SK-N-SH (cell line): ENCODE measurements around the gene CEP112. TPM values are rescaled to one million over a fixed set of nuclear protein-coding genes. Genes with fewer than 3 reads are reported as not detected.
"Not testable (repeated sequence)": the region's sequence is repeated elsewhere in the genome, so short reads cannot be mapped to it uniquely, and the experiment has no call there.

ENCODE experiments used
- CTCF ChIA-PET: fragments of 300-600, 350-600 bp; formaldehyde crosslinking; extraction: SDS; loops from one replicate; lab custom pipeline; 2021; lab: Yijun Ruan, JAX
- POLR2A ChIA-PET: fragments of 350-600 bp; sonication (Branson Sonifier 250); formaldehyde crosslinking; extraction: SDS; loops from one replicate; lab custom pipeline; 2020; ENCODE audit warnings: antibody characterized with exemption, inconsistent platforms; lab: Yijun Ruan, JAX
- DNase-seq: peaks from one replicate; pipeline ENCODE4 v3.0.0; 2012
- H2AFZ ChIP-seq: fragments of 200-600 bp; sonication (generic); 2 replicates; pipeline ENCODE4 v1.8.1; 2016; ENCODE audit warnings: antibody characterized with exemption, mild to moderate bottlenecking, low read depth
- H3F3A ChIP-seq: fragments of 200-600 bp; sonication (generic); replicated peaks from 2 replicates; pipeline ENCODE3; 2016; ENCODE audit warnings: antibody characterized with exemption, mild to moderate bottlenecking; ENCODE audit not compliant: insufficient read depth
- H3K27ac ChIP-seq, 2 experiments: fragments of 200-500 bp in 1 of 2; fragments of 200-600 bp in 1 of 2; sonication (Bioruptor generic) in 1 of 2; sonication (generic), shearing (Covaris generic) in 1 of 2; 2 replicates each; pipeline versions ENCODE4 v1.5.1 to v1.6.1; 2014 to 2016; ENCODE audit warnings: low read depth in 2 of 2, inconsistent platforms in 1 of 2, low read length in 1 of 2, mild to moderate bottlenecking in 1 of 2, mixed read lengths in 1 of 2
- H3K27me3 ChIP-seq: fragments of 200-600 bp; sonication (generic), shearing (Covaris generic); 2 replicates; pipeline ENCODE4 v1.6.1; 2016; ENCODE audit warnings: mixed run types; ENCODE audit not compliant: insufficient read depth
- H3K36me3 ChIP-seq, 2 experiments: fragments of 200-500 bp in 1 of 2; fragments of 200-600 bp in 1 of 2; sonication (Bioruptor generic) in 1 of 2; sonication (generic) in 1 of 2; replicated peaks in 1 of 2; 2 replicates each; pipeline versions ENCODE3 to v1.5.1; 2014 to 2016; ENCODE audit warnings: low read length in 1 of 2, mild to moderate bottlenecking in 1 of 2; ENCODE audit not compliant: insufficient read depth in 2 of 2, control insufficient read depth in 1 of 2
- H3K4me1 ChIP-seq, 2 experiments: fragments of 200-500 bp in 1 of 2; fragments of 200-600 bp in 1 of 2; sonication (Bioruptor generic) in 1 of 2; sonication (generic), shearing (Covaris generic) in 1 of 2; 2 replicates each; pipeline versions ENCODE4 v1.5.1 to v1.6.1; 2014 to 2016; ENCODE audit warnings: low read depth in 1 of 2, low read length in 1 of 2, mixed run types in 1 of 2; ENCODE audit not compliant: insufficient read depth in 2 of 2, control insufficient read depth in 1 of 2
- H3K4me2 ChIP-seq: fragments of 200-600 bp; sonication (generic), shearing (Covaris generic); 2 replicates; pipeline ENCODE4 v1.6.1; 2017; ENCODE audit warnings: mixed run types
- H3K4me3 ChIP-seq, 2 experiments: fragments of 200-500 bp in 1 of 2; fragments of 200-600 bp in 1 of 2; sonication (Bioruptor generic) in 1 of 2; sonication (generic), shearing (Covaris generic) in 1 of 2; 2 replicates each; pipeline versions ENCODE4 v1.5.1 to v1.8.1; 2014 to 2016; ENCODE audit warnings: low read depth in 2 of 2, inconsistent platforms in 1 of 2, low read length in 1 of 2, mild to moderate bottlenecking in 1 of 2, mixed read lengths in 1 of 2, moderate library complexity in 1 of 2
- H3K79me2 ChIP-seq: fragments of 200-600 bp; sonication (generic); 2 replicates; pipeline ENCODE4 v1.8.1; 2017; ENCODE audit warnings: mild to moderate bottlenecking; ENCODE audit not compliant: insufficient read depth
- H3K9ac ChIP-seq: fragments of 200-600 bp; sonication (generic); 2 replicates; pipeline ENCODE4 v1.6.1; 2017; ENCODE audit warnings: mixed run types
- H3K9me2 ChIP-seq: fragments of 200-600 bp; sonication (generic); 2 replicates; pipeline ENCODE4 v1.6.1; 2017; ENCODE audit warnings: mixed run types
- H3K9me3 ChIP-seq: fragments of 200-600 bp; sonication (generic); 2 replicates; pipeline ENCODE4 v1.6.1; 2017; ENCODE audit warnings: mixed run types, mild to moderate bottlenecking, moderate library complexity
- H4K20me1 ChIP-seq: fragments of 200-600 bp; sonication (generic); 2 replicates; pipeline ENCODE4 v1.6.1; 2017; ENCODE audit warnings: mild to moderate bottlenecking, mixed run types; ENCODE audit not compliant: insufficient read depth
- CHD2 ChIP-seq: fragments of 150-350 bp; IDR thresholded peaks from 2 replicates; pipeline ENCODE4 v1.6.1; 2018; ENCODE audit warnings: low read length; ENCODE audit not compliant: partially characterized antibody
- ELF1 ChIP-seq: IDR thresholded peaks from 2 replicates; pipeline ENCODE4 v1.4.0; 2012
- EZH2phosphoT487 ChIP-seq: fragments of 200-600 bp; sonication (generic); IDR thresholded peaks from 2 replicates; pipeline ENCODE4 v1.6.1; 2017; ENCODE audit warnings: low read depth, mixed run types, mild to moderate bottlenecking, antibody characterized with exemption, moderate library complexity, borderline replicate concordance
- FOSL2 ChIP-seq: IDR thresholded peaks from 2 replicates; pipeline ENCODE4 v1.4.0; 2012; ENCODE audit warnings: low read depth, mild to moderate bottlenecking, moderate library complexity, borderline replicate concordance
- FOXM1 ChIP-seq: IDR thresholded peaks from 2 replicates; pipeline ENCODE4 v1.4.0; 2012; ENCODE audit warnings: low read depth, mild to moderate bottlenecking
- GABPA ChIP-seq: IDR thresholded peaks from 2 replicates; pipeline ENCODE4 v1.4.0; 2012; ENCODE audit warnings: low read depth, mild to moderate bottlenecking
- GATA2 ChIP-seq: sonication (generic); formaldehyde crosslinking; IDR thresholded peaks from 2 replicates; pipeline ENCODE4 v1.5.0; 2020; ENCODE audit warnings: mild to moderate bottlenecking, missing genetic modification reagents
- JUND ChIP-seq: IDR thresholded peaks from 2 replicates; pipeline ENCODE4 v1.4.0; 2012
- MEF2A ChIP-seq: IDR thresholded peaks from 2 replicates; pipeline ENCODE4 v1.4.0; 2012; ENCODE audit warnings: low read depth, borderline replicate concordance
- NRF1 ChIP-seq: IDR thresholded peaks from 2 replicates; pipeline ENCODE4 v1.6.1; 2012; ENCODE audit warnings: low read depth, mild to moderate bottlenecking, low read length
- RAD21 ChIP-seq: IDR thresholded peaks from 2 replicates; pipeline ENCODE4 v1.6.1; 2012; ENCODE audit warnings: mild to moderate bottlenecking, low read length
- RXRA ChIP-seq: IDR thresholded peaks from 2 replicates; pipeline ENCODE4 v1.4.0; 2012; ENCODE audit warnings: low read depth, mild to moderate bottlenecking, borderline replicate concordance
- SMC3 ChIP-seq: IDR thresholded peaks from 2 replicates; pipeline ENCODE4 v1.6.1; 2012; ENCODE audit warnings: low read depth, low read length, improper control_type of control experiment
- whole genome bisulfite sequencing: methylation state at CpG from one replicate; pipeline ENCODE4 v1.1.6; 2017; ENCODE audit warnings: low lambda C conversion rate; 5-methylcytosine and 5-hydroxymethylcytosine counted together
- polyA plus RNA-seq, 3 experiments: library from polyadenylated mRNA; depleted of rRNA; stranded (reverse); fragments of >200 nt; gene quantifications; 2 replicates each; pipeline ENCODE4 v1.2.3, GENCODE V29; 2012
- TF ChIP-seq, protein P1 (sequence below): IDR thresholded peaks from 2 replicates; pipeline ENCODE4 v1.4.0; 2012; ENCODE audit warnings: low read depth, borderline replicate concordance
- TF ChIP-seq, protein P2 (sequence below): IDR thresholded peaks from 2 replicates; pipeline ENCODE4 v1.4.0; 2012; ENCODE audit warnings: low read depth
- TF ChIP-seq, protein P3 (sequence below): fragments of 200-600 bp; sonication (generic); IDR thresholded peaks from 2 replicates; pipeline ENCODE4 v1.6.1; 2017; ENCODE audit warnings: antibody characterized with exemption, mild to moderate bottlenecking, moderate library complexity

Gene CEP112
- polyA plus RNA-seq, 1 of the 3 experiments (the other 2 are of a cell fraction) = 7.9 TPM

DNA sequence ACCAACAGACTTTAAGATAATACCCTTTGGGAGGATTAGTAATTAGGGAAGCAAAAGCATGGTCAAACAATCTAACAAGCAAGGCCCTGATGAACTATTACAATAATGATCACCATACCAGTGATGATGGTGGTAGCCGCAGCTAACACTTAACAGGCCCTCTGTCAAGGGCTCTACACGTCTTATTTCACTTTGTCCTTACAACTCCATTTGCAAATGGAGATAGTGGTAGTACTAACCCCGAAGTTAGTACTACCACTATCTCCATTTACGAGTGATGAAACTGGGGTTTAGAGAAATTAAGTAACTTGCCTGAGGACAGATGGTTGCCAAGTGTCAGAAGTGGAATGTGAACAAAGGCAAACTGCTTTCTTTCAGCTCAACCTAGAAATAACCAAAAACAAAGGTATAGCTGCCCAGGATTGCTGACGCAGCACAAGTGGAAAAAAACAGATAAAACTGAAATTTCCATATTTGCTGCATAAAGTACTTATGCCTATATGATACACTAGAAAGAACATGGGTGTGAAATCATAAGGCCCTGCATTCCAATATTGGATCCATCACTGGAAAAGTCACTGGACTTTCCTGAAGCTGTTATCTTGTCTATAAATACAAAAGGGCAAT lies 24.6 kb downstream of the CEP112 start:
- TF ChIP-seq GATA2 (CRISPR knock-in tag) (no peak), MEF2A (no peak), EZH2phosphoT487 (no peak), SMC3 (no peak), GABPA (no peak), CHD2 (no peak), ELF1 (no peak), FOSL2 (no peak), RXRA (no peak), NRF1 (no peak)
- TF ChIP-seq, protein P1, sequence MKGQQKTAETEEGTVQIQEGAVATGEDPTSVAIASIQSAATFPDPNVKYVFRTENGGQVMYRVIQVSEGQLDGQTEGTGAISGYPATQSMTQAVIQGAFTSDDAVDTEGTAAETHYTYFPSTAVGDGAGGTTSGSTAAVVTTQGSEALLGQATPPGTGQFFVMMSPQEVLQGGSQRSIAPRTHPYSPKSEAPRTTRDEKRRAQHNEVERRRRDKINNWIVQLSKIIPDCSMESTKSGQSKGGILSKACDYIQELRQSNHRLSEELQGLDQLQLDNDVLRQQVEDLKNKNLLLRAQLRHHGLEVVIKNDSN = no peak
- H3K4me1 ChIP-seq = no peaks in the 10 kb centered on the region; a peak in 1 of 4 replicates

DNA sequence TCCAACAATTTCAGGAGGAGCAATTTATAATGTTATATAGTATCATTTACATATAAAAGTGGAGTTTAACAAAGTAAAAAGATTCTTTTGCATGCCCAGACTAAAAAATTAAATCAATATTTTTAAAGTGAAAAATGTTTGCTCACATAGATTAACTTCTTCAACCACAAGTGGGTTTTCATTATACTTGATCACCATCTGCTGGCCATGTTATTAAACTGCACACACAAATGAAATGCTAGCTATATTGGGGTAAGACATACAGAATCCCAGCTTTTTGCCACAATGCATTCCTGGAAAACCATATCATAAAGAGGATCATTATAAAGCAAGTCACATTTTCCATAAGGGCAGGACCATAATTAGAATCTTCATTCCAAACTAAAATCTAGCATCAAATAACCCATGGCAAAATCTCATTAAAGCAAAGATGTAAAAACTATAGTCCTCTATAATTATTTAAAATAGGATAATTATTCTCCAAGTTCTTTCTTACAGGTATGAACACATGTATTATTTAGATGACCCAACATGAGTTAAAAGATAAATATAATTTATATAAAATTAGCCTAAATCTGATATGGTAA lies 26.3 kb downstream of the CEP112 start:
- no peak overlapping the region; a peak in 1 of 4 replicates for H3K27ac ChIP-seq
- H3K9me3 ChIP-seq = no peaks in the 10 kb centered on the region
- H3K4me1 ChIP-seq = no peaks in the 10 kb centered on the region
- peaks cover 6 to 12% of the 10 kb centered on the region in 2 experiments for H3K36me3 ChIP-seq
- no peak overlapping the region for H3K4me2 ChIP-seq
- H4K20me1 ChIP-seq = no peaks in the 10 kb centered on the region
- POLR2A ChIA-PET = no interaction called here
- peaks cover 3% of the 10 kb centered on the region for H3F3A ChIP-seq
- DNase-seq = peak; percentile 78
- no peaks in the 10 kb centered on the region for H3K79me2 ChIP-seq
- H3K4me3 ChIP-seq = no peak overlapping the region; a peak in 1 of 4 replicates
- no peaks in the 10 kb centered on the region for H3K9me2 ChIP-seq
- no peak overlapping the region for H2AFZ ChIP-seq
- H3K9ac ChIP-seq = no peak overlapping the region
- CTCF ChIA-PET = interaction anchor here (0.6 to 9.5 kb wide), 45 partner anchors 11 to 960 kb away, joined by 3 to 148 read pairs (median 3); partner anchors contain the start of gene CEP112
- TF ChIP-seq, protein P2, sequence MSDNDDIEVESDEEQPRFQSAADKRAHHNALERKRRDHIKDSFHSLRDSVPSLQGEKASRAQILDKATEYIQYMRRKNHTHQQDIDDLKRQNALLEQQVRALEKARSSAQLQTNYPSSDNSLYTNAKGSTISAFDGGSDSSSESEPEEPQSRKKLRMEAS = no peak
- TF ChIP-seq CHD2 (peak; percentile 27), FOXM1 (0 out of 2 replicates have a peak, but pooled peaks have one; percentile 36), SMC3 (peak; percentile 96), JUND (no peak), RAD21 (peak; percentile 99)
- TF ChIP-seq, protein P3, sequence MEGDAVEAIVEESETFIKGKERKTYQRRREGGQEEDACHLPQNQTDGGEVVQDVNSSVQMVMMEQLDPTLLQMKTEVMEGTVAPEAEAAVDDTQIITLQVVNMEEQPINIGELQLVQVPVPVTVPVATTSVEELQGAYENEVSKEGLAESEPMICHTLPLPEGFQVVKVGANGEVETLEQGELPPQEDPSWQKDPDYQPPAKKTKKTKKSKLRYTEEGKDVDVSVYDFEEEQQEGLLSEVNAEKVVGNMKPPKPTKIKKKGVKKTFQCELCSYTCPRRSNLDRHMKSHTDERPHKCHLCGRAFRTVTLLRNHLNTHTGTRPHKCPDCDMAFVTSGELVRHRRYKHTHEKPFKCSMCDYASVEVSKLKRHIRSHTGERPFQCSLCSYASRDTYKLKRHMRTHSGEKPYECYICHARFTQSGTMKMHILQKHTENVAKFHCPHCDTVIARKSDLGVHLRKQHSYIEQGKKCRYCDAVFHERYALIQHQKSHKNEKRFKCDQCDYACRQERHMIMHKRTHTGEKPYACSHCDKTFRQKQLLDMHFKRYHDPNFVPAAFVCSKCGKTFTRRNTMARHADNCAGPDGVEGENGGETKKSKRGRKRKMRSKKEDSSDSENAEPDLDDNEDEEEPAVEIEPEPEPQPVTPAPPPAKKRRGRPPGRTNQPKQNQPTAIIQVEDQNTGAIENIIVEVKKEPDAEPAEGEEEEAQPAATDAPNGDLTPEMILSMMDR = peak; percentile 98
- no peaks in the 10 kb centered on the region for H3K27me3 ChIP-seq

More for the DNA sequence above, 24.6 kb downstream of the CEP112 start:
- WGBS = 64% methylated on average over 5 of the region's 5 CpGs
- no peak for DNase-seq
- Histone ChIP-seq H3K27me3 (no peaks in the 10 kb centered on the region), H3F3A (peaks cover 3% of the 10 kb centered on the region), H2AFZ (no peak overlapping the region), H3K79me2 (no peaks in the 10 kb centered on the region), H3K9me3 (no peaks in the 10 kb centered on the region), H3K27ac (no peak overlapping the region), H4K20me1 (no peaks in the 10 kb centered on the region), H3K36me3 (peaks cover 8 to 13% of the 10 kb centered on the region in 2 experiments), H3K4me2 (no peak overlapping the region), H3K4me3 (no peak overlapping the region), H3K9me2 (no peaks in the 10 kb centered on the region), H3K9ac (no peak overlapping the region)
- ChIA-PET POLR2A (no interaction called here), CTCF (interaction anchor here (6.0 to 9.5 kb wide), 2 partner anchors 872 to 936 kb away, joined by 135 to 148 read pairs; no protein-coding TSS in a partner anchor)

DNA sequence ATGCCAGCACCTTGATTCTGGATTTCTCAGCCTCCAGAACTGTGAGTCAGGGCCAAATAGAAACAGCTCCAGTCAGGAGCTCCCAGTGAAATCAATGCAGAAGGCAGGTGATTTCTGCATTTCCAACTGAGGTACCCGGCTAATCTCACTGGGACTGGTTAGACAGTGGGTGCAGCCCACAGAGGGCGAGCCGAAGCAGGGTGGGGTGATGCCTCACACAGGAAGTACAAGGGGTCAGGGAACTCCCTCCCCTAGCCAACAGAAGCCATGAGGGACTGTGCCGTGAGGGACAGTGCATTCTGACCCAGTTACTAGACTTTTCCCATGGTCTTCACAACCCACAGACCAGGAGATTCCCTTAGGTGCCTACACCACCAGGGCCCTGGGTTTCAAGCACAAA lies 36.9 kb downstream of the CEP112 start:
- H2AFZ ChIP-seq, H3K27me3 ChIP-seq, DNase-seq, H3K4me1 ChIP-seq, H3K79me2 ChIP-seq, H3K9ac ChIP-seq, H3F3A ChIP-seq, H3K27ac ChIP-seq, H4K20me1 ChIP-seq, H3K4me2 ChIP-seq, H3K9me2 ChIP-seq, POLR2A ChIA-PET, H3K4me3 ChIP-seq: not testable (repeated sequence)
- peaks cover 12% of the 10 kb centered on the region; the same call in 1 of the 2 replicates for H3K9me3 ChIP-seq
- WGBS = 92% methylated on average over 4 of the region's 4 CpGs
- CTCF ChIA-PET = interaction anchor here (1.4 kb wide), 2 partner anchors 10 to 860 kb away, joined by 4 to 8 read pairs; no protein-coding TSS in a partner anchor
- H3K36me3 ChIP-seq = peaks cover 0 to 22% of the 10 kb centered on the region in 2 experiments
